Liver (tissue), 9 donors: ENCODE data around the gene EGFR. TPM values are rescaled to one million over a fixed set of nuclear protein-coding genes. Genes with fewer than 3 reads are reported as not detected.

Experiments
- DNase-seq: peaks from one replicate; pipeline ENCODE4 v3.0.0-alpha.2; 2017; ENCODE audit warnings: low spot score
- H3K27ac ChIP-seq, 2 donors: one replicate each; pipeline ENCODE4 v1.7.0; 2013; ENCODE audit warnings: inconsistent platforms in 2 of 2, low read length in 2 of 2, control low read depth in 1 of 2, low read depth in 1 of 2, mild to moderate bottlenecking in 1 of 2
- H3K27me3 ChIP-seq, 4 donors: one replicate each; pipeline versions ENCODE4 v1.6.1 to v1.7.0; 2013; ENCODE audit warnings: low read length in 3 of 4, inconsistent platforms in 1 of 4, mild to moderate bottlenecking in 1 of 4, moderate library complexity in 1 of 4; ENCODE audit not compliant: control insufficient read depth in 4 of 4, insufficient read depth in 4 of 4
- H3K36me3 ChIP-seq, 4 donors: one replicate each; pipeline versions ENCODE4 v1.6.1 to v1.7.0; 2013; ENCODE audit warnings: low read length in 3 of 4, mild to moderate bottlenecking in 3 of 4, low read depth in 1 of 4, moderate library complexity in 1 of 4; ENCODE audit not compliant: control insufficient read depth in 4 of 4, insufficient read depth in 3 of 4
- H3K4me1 ChIP-seq, 4 donors: one replicate each; pipeline versions ENCODE4 v1.6.1 to v1.7.0; 2013; ENCODE audit warnings: low read length in 3 of 4, mild to moderate bottlenecking in 3 of 4, moderate library complexity in 1 of 4; ENCODE audit not compliant: control insufficient read depth in 4 of 4, insufficient read depth in 4 of 4
- H3K4me3 ChIP-seq, 3 donors: one replicate each; pipeline versions ENCODE4 v1.6.1 to v1.7.0; 2013; ENCODE audit warnings: low read length in 3 of 3, control low read depth in 1 of 3, low read depth in 1 of 3, mild to moderate bottlenecking in 1 of 3
- H3K9ac ChIP-seq, 2 donors: one replicate each; pipeline ENCODE4 v1.7.0; 2013; ENCODE audit warnings: low read length in 2 of 2, mild to moderate bottlenecking in 2 of 2, moderate library complexity in 2 of 2, control low read depth in 1 of 2, low read depth in 1 of 2
- H3K9me3 ChIP-seq, 4 donors: one replicate each; pipeline versions ENCODE4 v1.6.1 to v1.7.0; 2013; ENCODE audit warnings: low read length in 3 of 4; ENCODE audit not compliant: control insufficient read depth in 4 of 4
- ATF3 ChIP-seq: IDR thresholded peaks from 2 replicates; pipeline ENCODE4 v1.6.1; 2016; ENCODE audit warnings: antibody characterized with exemption
- EGR1 ChIP-seq, 2 donors: IDR thresholded peaks; 2 replicates each; pipeline ENCODE4 v1.6.1; 2016 to 2018; ENCODE audit warnings: antibody characterized with exemption in 2 of 2, low read depth in 2 of 2
- FOXA1 ChIP-seq: IDR thresholded peaks from 2 replicates; pipeline ENCODE4 v1.6.1; 2016; ENCODE audit warnings: antibody characterized with exemption
- FOXA2 ChIP-seq: IDR thresholded peaks from 2 replicates; pipeline ENCODE4 v1.6.1; 2016; ENCODE audit warnings: antibody characterized with exemption
- GABPA ChIP-seq, 2 donors: IDR thresholded peaks in 1 of 2; conservative IDR thresholded peaks in 1 of 2; 2 replicates each; pipeline ENCODE4 v1.6.1; 2016; ENCODE audit warnings: antibody characterized with exemption in 2 of 2, mild to moderate bottlenecking in 1 of 2, moderate library complexity in 1 of 2
- HNF4G ChIP-seq: IDR thresholded peaks from 2 replicates; pipeline ENCODE4 v1.6.1; 2016; ENCODE audit warnings: antibody characterized with exemption
- JUND ChIP-seq, 2 donors: IDR thresholded peaks; 2 replicates each; pipeline ENCODE4 v1.6.1; 2016; ENCODE audit warnings: antibody characterized with exemption in 2 of 2
- MAX ChIP-seq: IDR thresholded peaks from 2 replicates; pipeline ENCODE4 v1.6.1; 2016; ENCODE audit warnings: antibody characterized with exemption
- NR2F2 ChIP-seq: IDR thresholded peaks from 2 replicates; pipeline ENCODE4 v1.6.1; 2016; ENCODE audit warnings: antibody characterized with exemption
- RAD21 ChIP-seq, 2 donors: IDR thresholded peaks; 2 replicates each; pipeline ENCODE4 v1.6.1; 2016; ENCODE audit warnings: antibody characterized with exemption in 2 of 2, mild to moderate bottlenecking in 2 of 2
- REST ChIP-seq: IDR thresholded peaks from 2 replicates; pipeline ENCODE4 v1.6.1; 2016; ENCODE audit warnings: antibody characterized with exemption, mild to moderate bottlenecking
- RXRA ChIP-seq, 2 donors: IDR thresholded peaks; 2 replicates each; pipeline ENCODE4 v1.6.1; 2017 to 2018; ENCODE audit warnings: antibody characterized with exemption in 2 of 2, mild to moderate bottlenecking in 1 of 2
- SP1 ChIP-seq: IDR thresholded peaks from 2 replicates; pipeline ENCODE4 v1.6.1; 2018; ENCODE audit warnings: antibody characterized with exemption, mild to moderate bottlenecking
- TAF1 ChIP-seq: conservative IDR thresholded peaks from 2 replicates; pipeline ENCODE4 v1.6.1; 2016; ENCODE audit warnings: antibody characterized with exemption, mild to moderate bottlenecking
- YY1 ChIP-seq: IDR thresholded peaks from 2 replicates; pipeline ENCODE4 v1.6.1; 2016; ENCODE audit warnings: antibody characterized with exemption, mild to moderate bottlenecking
- whole genome bisulfite sequencing: extraction: QIAGEN DNeasy Blood & Tissue Kit; methylation state at CpG from one replicate; pipeline ENCODE4 v1.1.7; 2013; 5-methylcytosine and 5-hydroxymethylcytosine counted together
- polyA plus RNA-seq, 2 donors: library from polyadenylated mRNA; stranded (reverse) in 1 of 2; unstranded in 1 of 2; fragments of 200-250 nt in 1 of 2; fragments of >200 nt in 1 of 2; fragmentation: Nextera tagmentation in 1 of 2; extraction: Ambion mirVana in 1 of 2; gene quantifications; one replicate each; pipeline versions ENCODE4 v1.2.1 to v1.2.3, GENCODE V29; 2013 to 2015
- total RNA-seq, 2 donors: library from RNA; depleted of rRNA; stranded (reverse); fragments of >200 nt; gene quantifications; one replicate each; pipeline ENCODE4 v1.2.3, GENCODE V29; 2014
- TF ChIP-seq, protein P1 (sequence below): fragments of 150-350 bp; IDR thresholded peaks from 2 replicates; pipeline ENCODE4 v1.5.1; 2017; ENCODE audit warnings: improper control_type of control experiment, low read depth, low read length; ENCODE audit not compliant: missing input control
- TF ChIP-seq, protein P2 (sequence below): IDR thresholded peaks from 2 replicates; pipeline ENCODE4 v1.6.1; 2016; ENCODE audit warnings: antibody characterized with exemption
- donor health status: healthy.
- donor health status: healthy.
- donor health status: healthy.
- donor health status: healthy.
- donor health status: healthy.

The EGFR gene
- total and polyA plus RNA-seq, 4 donors, result 22.6 to 37.0 (median 27.7) TPM

GRCh38 chr7:55134786-55135185, 116.0 kb downstream of the EGFR start:
- TF ChIP-seq RAD21 (IDR thresholded peaks at IDR 0.05) (no peak), YY1 (no peak), NR2F2 (no peak), GABPA (IDR thresholded peaks at IDR 0.05 in 1 of 2, conservative IDR thresholded peaks at IDR 0.05 in 1 of 2) (no peak), EGR1 (IDR thresholded peaks at IDR 0.05; ENCODE audit: low read depth in 2 of 2) (no peak), JUND (IDR thresholded peaks at IDR 0.05) (no peak), SP1 (no peak), FOXA1 (no peak), FOXA2 (no peak), REST (no peak), RXRA (IDR thresholded peaks at IDR 0.05) (no peak), TAF1 (no peak), HNF4G (no peak), ATF3 (no peak), MAX (no peak)
- TF ChIP-seq, protein P1, sequence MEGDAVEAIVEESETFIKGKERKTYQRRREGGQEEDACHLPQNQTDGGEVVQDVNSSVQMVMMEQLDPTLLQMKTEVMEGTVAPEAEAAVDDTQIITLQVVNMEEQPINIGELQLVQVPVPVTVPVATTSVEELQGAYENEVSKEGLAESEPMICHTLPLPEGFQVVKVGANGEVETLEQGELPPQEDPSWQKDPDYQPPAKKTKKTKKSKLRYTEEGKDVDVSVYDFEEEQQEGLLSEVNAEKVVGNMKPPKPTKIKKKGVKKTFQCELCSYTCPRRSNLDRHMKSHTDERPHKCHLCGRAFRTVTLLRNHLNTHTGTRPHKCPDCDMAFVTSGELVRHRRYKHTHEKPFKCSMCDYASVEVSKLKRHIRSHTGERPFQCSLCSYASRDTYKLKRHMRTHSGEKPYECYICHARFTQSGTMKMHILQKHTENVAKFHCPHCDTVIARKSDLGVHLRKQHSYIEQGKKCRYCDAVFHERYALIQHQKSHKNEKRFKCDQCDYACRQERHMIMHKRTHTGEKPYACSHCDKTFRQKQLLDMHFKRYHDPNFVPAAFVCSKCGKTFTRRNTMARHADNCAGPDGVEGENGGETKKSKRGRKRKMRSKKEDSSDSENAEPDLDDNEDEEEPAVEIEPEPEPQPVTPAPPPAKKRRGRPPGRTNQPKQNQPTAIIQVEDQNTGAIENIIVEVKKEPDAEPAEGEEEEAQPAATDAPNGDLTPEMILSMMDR, result no peak
- WGBS, result 97% methylated on average over 2 of the region's 2 CpGs
- H3K27ac ChIP-seq, result no peak overlapping the region

DNA sequence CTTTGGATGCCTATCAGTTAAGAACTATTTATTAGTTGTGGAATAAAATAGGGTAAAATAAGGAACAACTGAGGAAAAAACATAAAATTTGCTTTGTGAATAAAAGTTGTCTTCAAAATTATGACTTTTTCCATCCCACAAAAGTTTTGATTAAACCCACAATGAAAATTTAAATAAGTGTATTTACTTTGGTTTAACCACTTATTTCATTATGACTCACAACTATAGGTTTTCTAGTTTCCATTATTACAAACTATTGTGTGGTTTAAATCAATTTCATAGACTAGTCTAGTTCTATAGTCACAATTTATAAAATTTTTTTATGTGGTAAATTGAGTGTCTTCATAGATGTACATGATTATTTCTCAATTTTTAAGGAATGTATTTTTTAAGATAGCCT, 116.6 kb downstream of the EGFR start:
- peaks cover 0 to 14% (median 6%) of the 10 kb centered on the region in 4 donors for H3K4me1 ChIP-seq
- no peaks in the 10 kb centered on the region for H3K9me3 ChIP-seq
- no peak overlapping the region for H3K4me3 ChIP-seq
- no peaks in the 10 kb centered on the region for H3K27me3 ChIP-seq
- DNase-seq, result no peak
- H3K27ac ChIP-seq, result no peak overlapping the region
- peaks cover 0 to 2% (median 0%) of the 10 kb centered on the region in 4 donors for H3K36me3 ChIP-seq
- no peak for TF ChIP-seq YY1
- no peak for TF ChIP-seq GABPA (IDR thresholded peaks at IDR 0.05 in 1 of 2, conservative IDR thresholded peaks at IDR 0.05 in 1 of 2)
- no peak for TF ChIP-seq HNF4G
- TF ChIP-seq, protein P2, sequence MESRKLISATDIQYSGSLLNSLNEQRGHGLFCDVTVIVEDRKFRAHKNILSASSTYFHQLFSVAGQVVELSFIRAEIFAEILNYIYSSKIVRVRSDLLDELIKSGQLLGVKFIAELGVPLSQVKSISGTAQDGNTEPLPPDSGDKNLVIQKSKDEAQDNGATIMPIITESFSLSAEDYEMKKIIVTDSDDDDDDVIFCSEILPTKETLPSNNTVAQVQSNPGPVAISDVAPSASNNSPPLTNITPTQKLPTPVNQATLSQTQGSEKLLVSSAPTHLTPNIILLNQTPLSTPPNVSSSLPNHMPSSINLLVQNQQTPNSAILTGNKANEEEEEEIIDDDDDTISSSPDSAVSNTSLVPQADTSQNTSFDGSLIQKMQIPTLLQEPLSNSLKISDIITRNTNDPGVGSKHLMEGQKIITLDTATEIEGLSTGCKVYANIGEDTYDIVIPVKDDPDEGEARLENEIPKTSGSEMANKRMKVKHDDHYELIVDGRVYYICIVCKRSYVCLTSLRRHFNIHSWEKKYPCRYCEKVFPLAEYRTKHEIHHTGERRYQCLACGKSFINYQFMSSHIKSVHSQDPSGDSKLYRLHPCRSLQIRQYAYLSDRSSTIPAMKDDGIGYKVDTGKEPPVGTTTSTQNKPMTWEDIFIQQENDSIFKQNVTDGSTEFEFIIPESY, result no peak
- no peak for TF ChIP-seq JUND (IDR thresholded peaks at IDR 0.05)
- no peak for TF ChIP-seq RAD21 (IDR thresholded peaks at IDR 0.05)
- no peak for TF ChIP-seq RXRA (IDR thresholded peaks at IDR 0.05)
- no peak for TF ChIP-seq FOXA2
- TF ChIP-seq ATF3, result no peak
- TF ChIP-seq FOXA1, result no peak
- TF ChIP-seq NR2F2, result no peak
- TF ChIP-seq, protein P1, result no peak
- TF ChIP-seq TAF1, result no peak
- no peak for TF ChIP-seq REST
- H3K9ac ChIP-seq, result no peak overlapping the region

More at GRCh38 chr7:55134786-55135185, 116.0 kb downstream of the EGFR start:
- Histone ChIP-seq H3K9me3 (no peaks in the 10 kb centered on the region), H3K4me1 (peaks cover 0 to 10% (median 3%) of the 10 kb centered on the region in 4 donors), H3K27me3 (no peaks in the 10 kb centered on the region), H3K4me3 (no peak overlapping the region), H3K36me3 (peaks cover 0 to 2% (median 0%) of the 10 kb centered on the region in 4 donors), H3K9ac (no peak overlapping the region)
- peak; percentile 3 for DNase-seq
